Right lobe of liver (tissue), 6 donors: ENCODE data around the gene GLA. TPM values are rescaled to one million over a fixed set of nuclear protein-coding genes. Genes with fewer than 3 reads are reported as not detected.

Experiments
- ATAC-seq, 4 donors: fragments of 200-7000 bp; cut with Tn5 transposase; one replicate each; pipeline ENCODE4 v1.9.1; 2020; ENCODE audit warnings: mild to moderate bottlenecking in 4 of 4, moderate library complexity in 4 of 4
- DNase-seq, 3 donors: peaks; one replicate each; pipeline ENCODE4 v3.0.0-alpha.2; 2020
- H3K27ac ChIP-seq, 3 donors: fragments of 200-600 bp; one replicate each; pipeline ENCODE4 v1.8.0; 2022
- H3K27me3 ChIP-seq, 2 donors: fragments of 200-600 bp; one replicate each; pipeline ENCODE4 v1.8.0; 2022
- H3K36me3 ChIP-seq, 4 donors: fragments of 200-600 bp; sonication (generic) in 1 of 4; one replicate each; pipeline versions ENCODE4 v1.5.1 to v1.8.0; 2017 to 2022; ENCODE audit warnings: control low read depth in 1 of 4
- H3K4me1 ChIP-seq, 4 donors: fragments of 200-600 bp; sonication (generic) in 1 of 4; one replicate each; pipeline versions ENCODE4 v1.5.1 to v1.8.0; 2017 to 2022; ENCODE audit warnings: control low read depth in 1 of 4
- H3K4me3 ChIP-seq, 3 donors: fragments of 200-600 bp; one replicate each; pipeline ENCODE4 v1.8.0; 2022
- H3K9me3 ChIP-seq, 4 donors: fragments of 200-600 bp; sonication (generic) in 1 of 4; one replicate each; pipeline versions ENCODE4 v1.5.1 to v1.8.0; 2017 to 2022; ENCODE audit warnings: control low read depth in 1 of 4
- CTCF ChIP-seq, 4 donors: fragments of 200-600 bp in 3 of 4; fragments of 450-650 bp in 1 of 4; IDR thresholded peaks; one replicate each; pipeline versions ENCODE4 v1.5.1 to v1.8.0; 2016 to 2022; ENCODE audit warnings: antibody characterized with exemption in 4 of 4, mild to moderate bottlenecking in 2 of 4
- POLR2A ChIP-seq: fragments of 450-650 bp; IDR thresholded peaks from one replicate; pipeline ENCODE4 v1.6.1; 2017; ENCODE audit warnings: antibody characterized with exemption, mild to moderate bottlenecking
- WGBS: methylation state at CpG from one replicate; pipeline ENCODE4 v1.1.6; 2018; ENCODE audit warnings: low coverage, low lambda C conversion rate; ENCODE audit not compliant: insufficient coverage; ENCODE audit errors: missing lambda C conversion rate; 5-methylcytosine and 5-hydroxymethylcytosine counted together
- intact Hi-C, 2 donors: fragments of 100-400 bp; cut with DNase I; formaldehyde crosslinking; loops; one replicate each; pipeline versions ENCODE4 v1.11.2 to v1.14.1; 2022
- total RNA-seq, 6 experiments: library from RNA; depleted of rRNA in 2 of 6; stranded (reverse); fragments of >200 nt in 2 of 6; fragmentation: NEBNext Ultra II Directional in 3 of 6; extraction: Animal tissue kit (Norgen Biotek cat#: 25700) in 3 of 6; gene quantifications; one replicate each; pipeline versions ENCODE4 v1.1.0 to v1.2.4, GENCODE V29; 2016 to 2023
- donor health status: DM: no; HTN: yes; CAD: no.
- donor health status: DM: no; HTN: no; CAD: no.
- donor health status: DM: no; HTN: no; CAD: no.
- donor health status: DM: no; HTN: yes; CAD: no.
- donor health status: DM: no; HTN: yes; CAD: no.

GLA gene
- total RNA-seq, 6 experiments from 2014 or later = 8.1 to 19.0 (median 15.0) TPM

- Histone ChIP-seq H3K4me3 (no peak overlapping the region), H3K27ac (no peak overlapping the region), H3K27me3 (peaks cover 4 to 7% of the 10 kb centered on the region in 2 donors), H3K36me3 (no peaks in the 10 kb centered on the region), H3K9me3 (no peaks in the 10 kb centered on the region), H3K4me1 (no peaks in the 10 kb centered on the region)
- DNase-seq (no peak), ATAC-seq (no peak)
- TF ChIP-seq CTCF (IDR thresholded peaks at IDR 0.05) (no peak), POLR2A (no peak)
- intact Hi-C loops = no loop called here
- 17% methylated on average over 1 of the region's 1 CpG for WGBS
These were observed 30.2 kb downstream of the GLA start for GRCh38 chrX:101377547-101377946.

GRCh38 chrX:101370888-101371504 is 36.7 kb downstream of the GLA start:
- Histone ChIP-seq H3K9me3 (no peaks in the 10 kb centered on the region), H3K36me3 (no peaks in the 10 kb centered on the region), H3K27ac (no peak overlapping the region), H3K27me3 (peaks cover 0 to 4% of the 10 kb centered on the region in 2 donors), H3K4me3 (no peak overlapping the region), H3K4me1 (no peaks in the 10 kb centered on the region)
- WGBS = 41% methylated on average over 3 of the region's 3 CpGs
- ATAC-seq = no peak
- DNase-seq = no peak
- intact Hi-C loops = no loop called here
- TF ChIP-seq CTCF (IDR thresholded peaks at IDR 0.05) (no peak), POLR2A (no peak)

GRCh38 chrX:101369687-101370086 is 38.0 kb downstream of the GLA start:
- no peak for DNase-seq
- Histone ChIP-seq H3K4me3 (no peak overlapping the region), H3K9me3 (no peaks in the 10 kb centered on the region), H3K4me1 (no peaks in the 10 kb centered on the region), H3K27me3 (peaks cover 0 to 4% of the 10 kb centered on the region in 2 donors), H3K36me3 (no peaks in the 10 kb centered on the region), H3K27ac (no peak overlapping the region)
- ATAC-seq = no peak
- no peak for TF ChIP-seq CTCF (IDR thresholded peaks at IDR 0.05)
- no peak for TF ChIP-seq POLR2A
- intact Hi-C loops = no loop called here
- 44% methylated on average over 6 of the region's 6 CpGs for WGBS

DNA sequence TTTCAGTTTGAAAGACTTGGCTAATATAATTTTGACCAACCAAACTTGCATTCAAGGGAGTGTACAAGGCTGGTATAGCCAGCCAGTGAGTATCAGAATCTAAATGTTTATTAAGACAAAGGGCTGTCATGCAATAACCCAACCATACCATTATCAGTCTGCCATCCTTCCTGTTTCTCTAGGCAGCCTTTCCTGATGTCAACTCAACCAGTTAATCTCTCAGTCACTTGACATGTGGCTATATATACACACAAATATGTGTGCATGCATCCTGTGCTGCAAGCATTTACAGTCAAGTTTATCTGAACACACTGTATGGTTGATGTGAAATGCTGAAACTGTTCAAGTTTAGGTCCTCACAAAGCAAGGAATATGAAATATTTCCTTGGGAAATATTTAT is 38.9 kb downstream of the GLA start:
- ATAC-seq (no peak), DNase-seq (no peak)
- H3K36me3 ChIP-seq = no peaks in the 10 kb centered on the region
- no peak overlapping the region for H3K4me3 ChIP-seq
- H3K27ac ChIP-seq = no peak overlapping the region
- H3K27me3 ChIP-seq = peaks cover 0 to 4% of the 10 kb centered on the region in 2 donors
- no peak for TF ChIP-seq CTCF (IDR thresholded peaks at IDR 0.05)
- no peaks in the 10 kb centered on the region for H3K9me3 ChIP-seq
- intact Hi-C loops = no loop called here
- H3K4me1 ChIP-seq = no peaks in the 10 kb centered on the region

DNA sequence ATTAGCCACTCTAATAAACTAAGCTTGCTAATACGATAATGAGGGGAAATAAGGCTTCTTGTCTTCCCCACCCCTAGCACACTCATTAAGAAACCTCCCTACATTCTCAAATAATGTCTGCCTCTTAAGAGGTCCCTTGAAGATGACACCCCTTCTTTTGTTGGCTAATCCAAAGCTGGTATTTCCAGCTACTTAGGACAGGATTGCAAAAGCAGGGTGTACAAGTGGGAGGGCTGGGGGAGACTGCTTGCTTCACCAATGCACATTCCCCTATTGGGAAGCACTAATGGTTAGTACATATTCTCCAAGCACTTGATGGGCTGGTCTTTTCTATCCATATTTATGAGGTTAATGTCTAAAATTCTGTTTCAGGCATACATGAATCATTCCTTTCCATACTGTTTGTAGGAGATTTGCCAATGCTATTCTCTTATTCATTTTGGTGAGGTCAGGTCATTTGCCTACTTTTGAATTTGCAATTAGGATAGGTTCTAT is 42.4 kb downstream of the GLA start:
- WGBS = 100% methylated on average over 1 of the region's 1 CpG
- H3K4me3 ChIP-seq = no peak overlapping the region
- H3K27me3 ChIP-seq = no peaks in the 10 kb centered on the region
- intact Hi-C loops = no loop called here
- TF ChIP-seq CTCF (IDR thresholded peaks at IDR 0.05) (no peak), POLR2A (no peak)
- H3K9me3 ChIP-seq = no peaks in the 10 kb centered on the region
- H3K27ac ChIP-seq = no peak overlapping the region
- no peak for ATAC-seq
- no peak for DNase-seq
- no peaks in the 10 kb centered on the region for H3K36me3 ChIP-seq
- no peaks in the 10 kb centered on the region for H3K4me1 ChIP-seq
